Measurements from ENCODE around the gene IL1RAPL1.

IL1RAPL1 gene

GRCh38 chrX:28802625-28803024 is 215.4 kb downstream of the IL1RAPL1 start:
- no peak for DNase-seq

- no peak for DNase-seq
Measured at GRCh38 chrX:28835991-28836390, 248.7 kb downstream of the IL1RAPL1 start.

- no peak for DNase-seq
Measured at GRCh38 chrX:28843817-28844216, 256.6 kb downstream of the IL1RAPL1 start.

GRCh38 chrX:28847423-28847822 is 260.2 kb downstream of the IL1RAPL1 start:
- DNase-seq, result no peak

- DNase-seq, result no peak
Measured at GRCh38 chrX:28848707-28849106, 261.5 kb downstream of the IL1RAPL1 start.

GRCh38 chrX:28850955-28851354 is 263.7 kb downstream of the IL1RAPL1 start:
- DNase-seq, result no peak

GRCh38 chrX:28851871-28852270 is 264.6 kb downstream of the IL1RAPL1 start:
- no peak for DNase-seq

GRCh38 chrX:28854637-28855036 is 267.4 kb downstream of the IL1RAPL1 start:
- no peak for DNase-seq

- DNase-seq, result no peak
Measured at GRCh38 chrX:28876408-28876807, 289.2 kb downstream of the IL1RAPL1 start.

- DNase-seq, result no peak
Measured at GRCh38 chrX:28876901-28877300, 289.7 kb downstream of the IL1RAPL1 start.

- DNase-seq, result no peak
Measured at GRCh38 chrX:28880136-28880535, 292.9 kb downstream of the IL1RAPL1 start.

GRCh38 chrX:28884823-28885222 is 297.6 kb downstream of the IL1RAPL1 start:
- DNase-seq, result no peak

GRCh38 chrX:28888416-28888815 is 301.2 kb downstream of the IL1RAPL1 start:
- DNase-seq, result no peak

GRCh38 chrX:28889591-28890090 is 302.4 kb downstream of the IL1RAPL1 start:
- no peak for DNase-seq

GRCh38 chrX:28901637-28902036 is 314.4 kb downstream of the IL1RAPL1 start:
- DNase-seq, result no peak

- no peak for DNase-seq
Measured at GRCh38 chrX:28910487-28910886, 323.2 kb downstream of the IL1RAPL1 start.

- no peak for DNase-seq
Measured at GRCh38 chrX:28920153-28920943, 333.1 kb downstream of the IL1RAPL1 start.

GRCh38 chrX:28922106-28922505 is 334.9 kb downstream of the IL1RAPL1 start:
- no peak for DNase-seq

GRCh38 chrX:28946846-28947245 is 359.6 kb downstream of the IL1RAPL1 start:
- DNase-seq, result no peak

GRCh38 chrX:28960063-28960462 is 372.8 kb downstream of the IL1RAPL1 start:
- no peak for DNase-seq

- DNase-seq, result no peak
Measured at GRCh38 chrX:28966331-28966730, 379.1 kb downstream of the IL1RAPL1 start.

- DNase-seq, result no peak
Measured at GRCh38 chrX:28969126-28969525, 381.9 kb downstream of the IL1RAPL1 start.

GRCh38 chrX:28979877-28980276 is 392.6 kb downstream of the IL1RAPL1 start:
- no peak for DNase-seq

- no peak for DNase-seq
Measured at GRCh38 chrX:28981952-28982351, 394.7 kb downstream of the IL1RAPL1 start.

- DNase-seq, result no peak
Measured at GRCh38 chrX:28988246-28988645, 401.0 kb downstream of the IL1RAPL1 start.
